ENCODE results near the gene SPI1. TPM values are rescaled to one million over a fixed set of nuclear protein-coding genes. Genes with fewer than 3 reads are reported as not detected.
A peak's percentile ranks its signal among the peaks of the same experiment; 100 is the strongest.

The SPI1 gene
- total RNA-seq, 1 donor from 2014 or later = not detected

GRCh38 chr11:47384498-47384897 is 6.2 kb upstream of the SPI1 start:
- no peak for DNase-seq (ENCODE audit: low read depth, low spot score)
- Mint-ChIP-seq H3K36me3 (ENCODE audit: low read depth) (no peaks in the 10 kb centered on the region), H3K27me3 (ENCODE audit: low read depth) (no peaks in the 10 kb centered on the region), H3K27ac (ENCODE audit: unreplicated experiment) (no peak overlapping the region), H3K9me3 (peaks cover 3% of the 10 kb centered on the region), H3K4me1 (no peaks in the 10 kb centered on the region), H3K4me3 (no peak overlapping the region)
- no peak for TF ChIP-seq CTCF (conservative IDR thresholded peaks at IDR 0.05)

GRCh38 chr11:47383071-47383470 is 4.7 kb upstream of the SPI1 start:
- Mint-ChIP-seq H3K9me3 (peaks cover 3% of the 10 kb centered on the region), H3K4me1 (no peaks in the 10 kb centered on the region), H3K27me3 (ENCODE audit: low read depth) (no peaks in the 10 kb centered on the region), H3K4me3 (no peak overlapping the region), H3K27ac (ENCODE audit: unreplicated experiment) (no peak overlapping the region), H3K36me3 (ENCODE audit: low read depth) (no peaks in the 10 kb centered on the region)
- DNase-seq (ENCODE audit: low read depth, low spot score) = no peak
- TF ChIP-seq CTCF (conservative IDR thresholded peaks at IDR 0.05) = no peak

GRCh38 chr11:47380078-47380477 is 1.7 kb upstream of the SPI1 start:
- no peak for TF ChIP-seq CTCF (conservative IDR thresholded peaks at IDR 0.05)
- DNase-seq (ENCODE audit: low read depth, low spot score) = no peak
- peaks cover 3% of the 10 kb centered on the region for H3K9me3 Mint-ChIP-seq
- H3K27me3 Mint-ChIP-seq (ENCODE audit: low read depth) = no peaks in the 10 kb centered on the region
- H3K4me1 Mint-ChIP-seq = no peaks in the 10 kb centered on the region
- H3K36me3 Mint-ChIP-seq (ENCODE audit: low read depth) = no peaks in the 10 kb centered on the region
- no peak overlapping the region for H3K27ac Mint-ChIP-seq (ENCODE audit: unreplicated experiment)
- no peak overlapping the region for H3K4me3 Mint-ChIP-seq

- H3K4me3 Mint-ChIP-seq = no peak overlapping the region
- TF ChIP-seq CTCF (conservative IDR thresholded peaks at IDR 0.05) = no peak
- H3K4me1 Mint-ChIP-seq = no peaks in the 10 kb centered on the region
- peaks cover 3% of the 10 kb centered on the region for H3K9me3 Mint-ChIP-seq
- DNase-seq (ENCODE audit: low read depth, low spot score) = no peak
- no peaks in the 10 kb centered on the region for H3K36me3 Mint-ChIP-seq (ENCODE audit: low read depth)
- no peaks in the 10 kb centered on the region for H3K27me3 Mint-ChIP-seq (ENCODE audit: low read depth)
- H3K27ac Mint-ChIP-seq (ENCODE audit: unreplicated experiment) = no peak overlapping the region
Observed at GRCh38 chr11:47379317-47379716, 970 bp upstream of the SPI1 start.

GRCh38 chr11:47378836-47379170 is 456 bp upstream of the SPI1 start:
- Mint-ChIP-seq H3K4me3 (no peak overlapping the region), H3K36me3 (ENCODE audit: low read depth) (no peaks in the 10 kb centered on the region), H3K9me3 (peaks cover 3% of the 10 kb centered on the region), H3K4me1 (no peaks in the 10 kb centered on the region), H3K27ac (ENCODE audit: unreplicated experiment) (peak overlapping the region; percentile 67), H3K27me3 (ENCODE audit: low read depth) (no peaks in the 10 kb centered on the region)
- no peak for TF ChIP-seq CTCF (conservative IDR thresholded peaks at IDR 0.05)
- DNase-seq (ENCODE audit: low read depth, low spot score) = no peak

GRCh38 chr11:47377571-47378009 is 757 bp downstream of the SPI1 start:
- Mint-ChIP-seq H3K27me3 (ENCODE audit: low read depth) (no peaks in the 10 kb centered on the region), H3K27ac (ENCODE audit: unreplicated experiment) (no peak overlapping the region), H3K4me3 (no peak overlapping the region), H3K9me3 (peaks cover 3% of the 10 kb centered on the region), H3K4me1 (no peaks in the 10 kb centered on the region), H3K36me3 (ENCODE audit: low read depth) (no peaks in the 10 kb centered on the region)
- no peak for TF ChIP-seq CTCF (conservative IDR thresholded peaks at IDR 0.05)
- no peak for DNase-seq (ENCODE audit: low read depth, low spot score)
